ENCODE measurements around the gene CTNNA3.

- TF ChIP-seq, protein P1, sequence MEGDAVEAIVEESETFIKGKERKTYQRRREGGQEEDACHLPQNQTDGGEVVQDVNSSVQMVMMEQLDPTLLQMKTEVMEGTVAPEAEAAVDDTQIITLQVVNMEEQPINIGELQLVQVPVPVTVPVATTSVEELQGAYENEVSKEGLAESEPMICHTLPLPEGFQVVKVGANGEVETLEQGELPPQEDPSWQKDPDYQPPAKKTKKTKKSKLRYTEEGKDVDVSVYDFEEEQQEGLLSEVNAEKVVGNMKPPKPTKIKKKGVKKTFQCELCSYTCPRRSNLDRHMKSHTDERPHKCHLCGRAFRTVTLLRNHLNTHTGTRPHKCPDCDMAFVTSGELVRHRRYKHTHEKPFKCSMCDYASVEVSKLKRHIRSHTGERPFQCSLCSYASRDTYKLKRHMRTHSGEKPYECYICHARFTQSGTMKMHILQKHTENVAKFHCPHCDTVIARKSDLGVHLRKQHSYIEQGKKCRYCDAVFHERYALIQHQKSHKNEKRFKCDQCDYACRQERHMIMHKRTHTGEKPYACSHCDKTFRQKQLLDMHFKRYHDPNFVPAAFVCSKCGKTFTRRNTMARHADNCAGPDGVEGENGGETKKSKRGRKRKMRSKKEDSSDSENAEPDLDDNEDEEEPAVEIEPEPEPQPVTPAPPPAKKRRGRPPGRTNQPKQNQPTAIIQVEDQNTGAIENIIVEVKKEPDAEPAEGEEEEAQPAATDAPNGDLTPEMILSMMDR (IDR thresholded peaks at IDR 0.05; ENCODE audit: extremely low read depth in 1 of 2, insufficient read depth in 1 of 2, low read depth in 1 of 2, low read length in 2 of 2), result no peak
- TF ChIP-seq POLR2A (IDR thresholded peaks at IDR 0.05; ENCODE audit: low read depth, low read length) (no peak), EZH2 (IDR thresholded peaks at IDR 0.05; ENCODE audit: borderline replicate concordance, low read depth, low read length, severe bottlenecking) (no peak), POLR2AphosphoS5 (IDR thresholded peaks at IDR 0.05; ENCODE audit: insufficient read depth, low read depth, low read length) (no peak), MYC (IDR thresholded peaks at IDR 0.05; ENCODE audit: low read depth, low read length) (no peak), JUN (IDR thresholded peaks at IDR 0.05; ENCODE audit: borderline replicate concordance, insufficient read depth, insufficient read length, low read depth) (no peak)
- TF ChIP-seq, protein P2, sequence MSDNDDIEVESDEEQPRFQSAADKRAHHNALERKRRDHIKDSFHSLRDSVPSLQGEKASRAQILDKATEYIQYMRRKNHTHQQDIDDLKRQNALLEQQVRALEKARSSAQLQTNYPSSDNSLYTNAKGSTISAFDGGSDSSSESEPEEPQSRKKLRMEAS (IDR thresholded peaks at IDR 0.05; ENCODE audit: insufficient read depth, insufficient read length), result no peak
Measured at GRCh38 chr10:66277481-66277880, 1418.5 kb downstream of the CTNNA3 start.
